GM18951 (cell line): ENCODE measurements around the gene AGRN.
"Not testable (repeated sequence)": the region's sequence is repeated elsewhere in the genome, so short reads cannot be mapped to it uniquely, and the experiment has no call there.

Experiments used
- POLR2A ChIP-seq: IDR thresholded peaks from 4 replicates; pipeline ENCODE4 v1.6.1; 2011; ENCODE audit warnings: mild to moderate bottlenecking; ENCODE audit not compliant: insufficient read length, insufficient read depth; ENCODE audit errors: extremely low read depth
- in situ Hi-C: fragments of 300-500 bp; cut with MboI; formaldehyde crosslinking; loops from one replicate; pipeline ENCODE4 v1.12.0; 2022; ENCODE audit warnings: low sequenced_read_pairs, mixed read lengths, inconsistent platforms; ENCODE audit not compliant: unreplicated experiment

Gene AGRN

DNA sequence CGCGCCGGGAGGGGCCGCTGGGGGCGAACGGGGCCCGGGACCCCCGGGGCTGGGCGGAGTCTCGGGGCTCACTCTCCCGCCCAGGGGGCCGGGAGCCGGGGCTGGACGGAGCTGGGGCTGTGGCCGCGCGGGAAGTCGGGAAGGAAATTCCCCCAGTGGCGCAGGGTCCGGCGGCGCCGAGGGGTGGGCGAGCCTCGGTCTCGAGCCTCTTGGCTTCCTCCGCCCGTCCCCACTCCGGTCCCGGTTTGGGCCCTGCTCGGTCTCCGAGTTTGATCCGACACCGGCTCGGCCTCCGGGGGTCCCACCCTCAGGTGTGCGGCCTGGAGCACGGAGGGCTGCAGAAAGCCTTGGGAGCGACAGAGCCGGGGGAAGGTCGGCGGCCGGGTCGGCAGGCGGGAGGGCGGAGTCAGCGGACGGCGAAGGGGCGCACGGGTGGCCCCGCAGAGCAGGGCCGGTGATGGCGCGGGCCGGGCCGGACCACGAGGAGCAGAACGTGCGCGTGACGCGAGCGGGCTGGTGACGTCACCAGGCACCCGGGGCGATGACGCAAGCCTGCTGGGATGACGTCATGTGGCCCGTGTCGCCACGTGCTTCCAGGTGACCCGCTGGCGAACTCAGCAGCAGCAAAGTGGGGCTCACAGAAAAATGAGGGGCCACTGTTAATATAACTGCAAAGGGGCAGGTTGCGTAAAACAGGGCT lies 19.4 kb upstream of the AGRN start:
- in situ Hi-C loops: no loop called here
- TF ChIP-seq POLR2A: peak; percentile 38

- in situ Hi-C loops: no loop called here
- TF ChIP-seq POLR2A: no peak
Observed at GRCh38 chr1:1001057-1001783, 18.7 kb upstream of the AGRN start.

- no peak for TF ChIP-seq POLR2A
- in situ Hi-C loops: no loop called here
Observed at GRCh38 chr1:1003618-1004419, 16.1 kb upstream of the AGRN start.

GRCh38 chr1:1004420-1004779 lies 15.5 kb upstream of the AGRN start:
- in situ Hi-C loops: no loop called here
- TF ChIP-seq POLR2A: no peak

DNA sequence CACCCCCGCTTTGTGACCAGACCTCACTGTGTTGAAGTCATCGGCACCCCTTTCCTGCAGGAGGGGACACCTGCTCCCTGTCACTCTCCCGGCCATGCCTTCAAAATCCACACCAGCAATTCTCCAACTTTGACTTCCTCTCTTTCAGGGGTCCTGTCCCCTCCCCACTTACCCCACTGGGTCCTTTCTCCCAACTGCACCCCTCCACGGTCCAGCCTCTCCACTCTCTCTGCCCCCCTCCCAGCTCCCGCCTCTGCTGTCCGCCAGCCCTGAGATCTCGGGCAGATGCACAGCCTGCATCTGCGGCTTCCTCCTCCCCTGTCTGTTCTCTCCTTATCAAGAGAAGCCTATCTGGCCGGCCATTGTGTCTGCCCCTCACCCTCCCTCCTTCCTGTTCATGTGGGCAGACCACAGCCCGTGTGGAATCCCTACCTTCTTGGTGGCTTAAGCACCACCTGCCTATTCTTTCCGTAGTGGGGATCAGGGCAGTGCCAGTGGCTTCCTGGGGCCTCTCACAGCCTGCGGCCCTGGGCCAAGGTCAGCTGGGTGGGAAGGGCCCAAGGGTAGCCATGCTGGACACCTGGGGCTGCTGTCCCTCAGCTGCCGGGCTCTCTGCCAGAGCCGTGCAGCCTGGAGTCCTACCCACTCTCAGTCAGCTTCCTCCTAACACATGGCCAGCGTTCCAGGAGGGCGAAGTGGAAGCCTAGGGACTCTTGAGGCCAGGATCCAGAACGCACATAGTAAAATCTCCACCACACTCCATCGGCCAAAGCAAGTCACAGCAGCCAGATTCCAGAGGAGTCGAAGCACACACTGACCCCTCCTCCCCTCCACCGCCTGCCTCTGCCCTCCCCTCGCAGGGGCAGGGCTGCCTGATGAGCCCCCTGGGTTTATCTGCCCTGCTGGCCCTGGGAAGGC lies 14.9 kb upstream of the AGRN start:
- in situ Hi-C loops: loop anchor here (5.0 kb wide), 1 partner anchor 33 kb away; no protein-coding TSS in a partner anchor
- TF ChIP-seq POLR2A: no peak

GRCh38 chr1:1005774-1006304 lies 14.1 kb upstream of the AGRN start:
- no peak for TF ChIP-seq POLR2A
- in situ Hi-C loops: loop anchor here (5.0 kb wide), 1 partner anchor 34 kb away; no protein-coding TSS in a partner anchor

DNA sequence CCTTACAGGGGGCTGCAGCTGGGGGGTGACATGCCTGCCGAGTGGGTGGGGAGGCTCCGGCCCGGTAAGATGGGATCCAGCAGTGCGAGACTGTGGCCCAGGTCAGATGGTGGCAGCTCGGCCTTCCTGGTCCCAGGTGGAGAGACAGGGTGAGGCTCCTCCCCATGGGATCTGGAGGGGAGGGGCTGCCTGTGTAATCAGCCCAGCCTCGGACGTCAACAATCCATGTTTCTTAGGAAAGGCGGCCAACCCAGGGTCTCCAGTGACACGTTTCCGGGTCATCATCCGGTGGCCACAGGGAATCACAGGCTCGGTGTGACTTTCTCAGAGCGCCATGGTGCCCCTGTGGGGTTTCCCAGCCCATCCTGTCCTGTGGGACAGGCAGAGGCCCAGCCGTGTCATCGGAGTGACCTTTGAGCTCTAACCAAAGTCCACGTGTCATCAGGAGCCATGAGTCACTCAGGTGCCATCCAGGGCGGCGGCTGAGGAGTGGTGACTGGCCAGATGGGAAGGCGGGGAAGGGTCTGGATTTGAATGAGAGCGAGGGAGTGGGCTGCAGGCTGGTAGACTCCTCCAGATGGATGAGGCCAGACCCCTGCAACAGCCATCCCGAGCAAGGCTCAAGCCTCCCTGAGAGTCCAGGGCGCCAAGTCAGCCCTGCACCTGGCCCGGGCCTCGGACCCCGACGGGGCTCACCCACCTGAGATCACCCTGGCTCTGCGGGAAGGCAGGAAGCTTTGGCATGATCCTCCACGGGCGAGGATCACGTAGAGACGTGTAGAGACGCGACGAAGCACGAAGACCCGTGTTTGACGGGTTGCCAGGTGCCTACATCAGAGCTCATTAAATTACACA lies 13.4 kb upstream of the AGRN start:
- in situ Hi-C loops: loop anchor here (5.0 kb wide), 1 partner anchor 34 kb away; no protein-coding TSS in a partner anchor
- TF ChIP-seq POLR2A: no peak

- in situ Hi-C loops: not testable (repeated sequence)
Observed at GRCh38 chr1:1010131-1010530, 9.8 kb upstream of the AGRN start.

DNA sequence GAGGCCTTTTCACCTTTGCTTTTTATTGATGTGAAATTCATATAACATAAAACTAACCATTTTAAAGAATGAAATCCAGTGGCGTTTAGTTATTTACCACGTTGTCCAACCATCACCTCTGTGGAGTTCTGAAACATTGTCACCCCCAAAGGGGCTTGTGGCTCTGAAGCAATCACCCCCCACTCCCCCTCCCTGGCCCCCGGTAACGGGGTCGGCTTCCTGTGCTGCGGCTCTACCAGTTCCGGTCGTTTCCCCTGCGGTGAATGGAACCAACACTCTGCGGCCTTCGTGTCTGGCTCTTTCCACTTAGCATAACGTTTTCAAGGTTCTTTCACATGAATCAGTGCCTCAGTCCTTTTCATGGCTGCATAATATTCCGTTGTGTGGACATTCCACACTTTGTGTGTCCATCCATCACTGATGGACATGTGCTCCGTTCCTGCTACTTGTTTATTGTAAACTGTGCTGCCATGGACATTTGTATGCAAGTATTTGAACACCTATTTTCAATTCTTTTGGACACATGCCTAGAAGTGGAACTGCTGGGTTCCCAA lies 8.4 kb upstream of the AGRN start:
- no peak for TF ChIP-seq POLR2A
- in situ Hi-C loops: no loop called here

DNA sequence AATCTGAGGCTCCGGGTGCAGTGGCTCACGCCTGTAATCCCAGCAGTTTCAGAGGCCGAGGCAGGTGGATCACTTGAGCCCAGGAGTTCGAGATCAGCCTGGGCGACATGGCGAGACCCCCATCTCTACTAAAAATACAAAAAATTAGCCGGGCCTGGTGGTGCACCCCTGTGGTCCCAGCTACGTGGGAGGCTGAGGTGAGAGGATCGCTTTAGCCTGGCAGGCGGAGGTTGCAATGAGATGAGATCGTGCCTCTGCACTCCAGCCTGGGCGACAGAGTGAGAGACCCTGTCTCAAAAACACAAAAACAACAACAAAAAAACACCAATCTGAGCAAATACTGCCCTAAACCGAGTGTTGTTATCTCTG lies 7.2 kb upstream of the AGRN start:
- in situ Hi-C loops: not testable (repeated sequence)

DNA sequence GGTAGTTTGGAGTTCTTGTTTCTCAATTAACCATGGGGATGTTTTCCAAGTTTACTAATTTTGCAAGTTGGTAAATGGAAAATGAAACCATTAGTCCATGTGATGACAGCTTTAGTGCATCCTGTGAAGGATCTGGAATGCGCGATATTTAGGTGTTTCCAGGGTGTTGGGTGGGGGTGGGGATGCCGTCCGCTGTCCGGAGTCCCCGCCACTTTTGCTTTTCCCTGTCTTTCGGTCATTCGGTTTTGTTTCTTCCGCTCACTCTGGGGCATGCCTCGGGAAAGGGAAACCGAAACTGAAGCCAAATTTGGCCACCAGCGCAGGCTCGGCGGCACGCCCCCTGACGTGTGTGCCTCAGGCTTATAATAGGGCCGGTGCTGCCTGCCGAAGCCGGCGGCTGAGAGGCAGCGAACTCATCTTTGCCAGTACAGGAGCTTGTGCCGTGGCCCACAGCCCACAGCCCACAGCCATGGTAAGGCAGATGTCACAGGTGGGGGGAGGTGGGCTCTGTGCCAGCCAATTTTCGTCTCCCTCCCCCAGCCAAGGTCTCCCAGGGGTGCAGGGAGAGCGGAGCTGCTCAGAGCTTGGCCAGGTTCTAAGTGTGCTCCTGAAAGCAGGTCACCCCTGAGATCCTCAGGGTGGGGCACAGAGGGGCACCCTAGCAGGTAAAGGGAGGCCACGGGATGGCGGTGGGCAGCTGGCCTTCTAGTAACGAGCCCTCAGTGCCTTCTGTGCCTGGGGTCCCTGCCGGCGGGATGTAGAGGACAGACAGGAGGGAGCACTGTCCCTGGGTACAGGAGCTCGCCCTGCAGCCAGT lies 6.6 kb upstream of the AGRN start, which contains the start of gene ISG15:
TSS of gene ISG15 (plus strand) at position 393 of the 817 bp plus-strand sequence. CDS start at position 470, 77 bp downstream.
- peak; percentile 97 for TF ChIP-seq POLR2A
- in situ Hi-C loops: no loop called here
